Fibroblast of lung (primary cell): Measurements from ENCODE around the gene BRINP3.

Experiments used
- CTCF ChIP-seq, 2 donors: IDR thresholded peaks in 1 of 2; conservative IDR thresholded peaks in 1 of 2; 1 replicate in 1 of 2; 2 replicates in 1 of 2; pipeline ENCODE4 v1.5.1; 2011 to 2012; ENCODE audit warnings: low read length in 2 of 2, control low read depth in 1 of 2, inconsistent platforms in 1 of 2, low read depth in 1 of 2, mild to moderate bottlenecking in 1 of 2
- EZH2 ChIP-seq: IDR thresholded peaks from 2 replicates; pipeline ENCODE4 v1.5.1; 2012; ENCODE audit warnings: low read length, control low read depth, mild to moderate bottlenecking; ENCODE audit errors: missing control alignments

GRCh38 chr1:190277107-190277506 is 200.6 kb downstream of the BRINP3 start:
- TF ChIP-seq CTCF (conservative IDR thresholded peaks at IDR 0.05 in 1 of 2, IDR thresholded peaks at IDR 0.05 in 1 of 2; ENCODE audit: low read depth in 1 of 2, low read length in 2 of 2) (no peak), EZH2 (no peak)
